Fibroblast of lung (primary cell): ENCODE results near the gene PDE11A. TPM values are rescaled to one million over a fixed set of nuclear protein-coding genes. Genes with fewer than 3 reads are reported as not detected.
"Not testable (repeated sequence)": the region's sequence is repeated elsewhere in the genome, so short reads cannot be mapped to it uniquely, and the experiment has no call there.

Source experiments
- DNase-seq, 2 donors: peaks; one replicate each; pipeline versions ENCODE4 v3.0.0 to v3.0.0-alpha.2; 2010; ENCODE audit warnings: low read depth in 2 of 2
- H2AFZ ChIP-seq: 2 replicates; pipeline ENCODE4 v1.5.1; 2012; ENCODE audit warnings: low read length, control low read depth, inconsistent platforms
- H3K27ac ChIP-seq: 2 replicates; pipeline ENCODE4 v1.5.1; 2011; ENCODE audit warnings: low read length, control low read depth; ENCODE audit not compliant: insufficient read depth
- H3K27me3 ChIP-seq: 2 replicates; pipeline ENCODE4 v1.5.1; 2011; ENCODE audit warnings: mild to moderate bottlenecking, low read length; ENCODE audit not compliant: control insufficient read depth, insufficient read depth
- H3K36me3 ChIP-seq: 2 replicates; pipeline ENCODE4 v1.5.1; 2011; ENCODE audit warnings: low read length; ENCODE audit not compliant: control insufficient read depth, insufficient read depth
- H3K4me1 ChIP-seq: 2 replicates; pipeline ENCODE4 v1.5.1; 2011; ENCODE audit warnings: low read length; ENCODE audit not compliant: control insufficient read depth, insufficient read depth; ENCODE audit errors: extremely low read depth
- H3K4me2 ChIP-seq: 2 replicates; pipeline ENCODE4 v1.5.1; 2011; ENCODE audit warnings: low read length, control low read depth; ENCODE audit not compliant: insufficient read depth; ENCODE audit errors: extremely low read depth
- H3K4me3 ChIP-seq, 4 experiments: fragments of 200-600 bp in 1 of 4; sonication (generic) in 1 of 4; replicated peaks in 1 of 4; 2 replicates each; pipeline ENCODE4 v1.5.1; 2011 to 2016; ENCODE audit warnings: low read length in 4 of 4, low read depth in 3 of 4, mild to moderate bottlenecking in 3 of 4, control low read depth in 2 of 4, inconsistent platforms in 1 of 4, mixed read lengths in 1 of 4; ENCODE audit not compliant: insufficient read depth in 1 of 4; ENCODE audit errors: control extremely low read depth in 1 of 4
- H3K79me2 ChIP-seq: 2 replicates; pipeline ENCODE4 v1.5.1; 2012; ENCODE audit warnings: mild to moderate bottlenecking, low read length, inconsistent platforms; ENCODE audit not compliant: control insufficient read depth, insufficient read depth
- H3K9ac ChIP-seq: 2 replicates; pipeline ENCODE4 v1.5.1; 2011; ENCODE audit warnings: mild to moderate bottlenecking, low read length, control low read depth; ENCODE audit not compliant: insufficient read depth
- H3K9me3 ChIP-seq: 2 replicates; pipeline ENCODE4 v1.5.1; 2012; ENCODE audit warnings: low read depth, low read length; ENCODE audit not compliant: control insufficient read depth, insufficient read depth
- H4K20me1 ChIP-seq: 2 replicates; pipeline ENCODE4 v1.5.1; 2011; ENCODE audit warnings: low read length; ENCODE audit not compliant: control insufficient read depth, insufficient read depth; ENCODE audit errors: extremely low read depth
- CTCF ChIP-seq, 2 donors: IDR thresholded peaks in 1 of 2; conservative IDR thresholded peaks in 1 of 2; 1 replicate in 1 of 2; 2 replicates in 1 of 2; pipeline ENCODE4 v1.5.1; 2011 to 2012; ENCODE audit warnings: low read length in 2 of 2, control low read depth in 1 of 2, inconsistent platforms in 1 of 2, low read depth in 1 of 2, mild to moderate bottlenecking in 1 of 2
- EZH2 ChIP-seq: IDR thresholded peaks from 2 replicates; pipeline ENCODE4 v1.5.1; 2012; ENCODE audit warnings: low read length, control low read depth, mild to moderate bottlenecking; ENCODE audit errors: missing control alignments
- polyA plus RNA-seq, 2 donors: library from polyadenylated mRNA; depleted of rRNA in 1 of 2; stranded (reverse) in 1 of 2; unstranded in 1 of 2; fragments of >200 nt; gene quantifications; 2 replicates each; pipeline ENCODE4 v1.2.1, GENCODE V29; 2011 to 2012; ENCODE audit warnings: missing spikeins in 1 of 2
- total RNA-seq: library from RNA; depleted of rRNA; stranded (reverse); fragments of >200 nt; gene quantifications from 2 replicates; pipeline ENCODE4 v1.2.1, GENCODE V29; 2014

Gene PDE11A
- total and polyA plus RNA-seq, 2 donors (not counting 1 experiment from before 2014, with no cell fraction given) = 0.03 to 0.33 TPM

- no peak for DNase-seq
- TF ChIP-seq CTCF (conservative IDR thresholded peaks at IDR 0.05 in 1 of 2, IDR thresholded peaks at IDR 0.05 in 1 of 2; ENCODE audit: low read depth in 1 of 2, low read length in 2 of 2) = no peak
- TF ChIP-seq EZH2 = no peak
- Histone ChIP-seq H4K20me1 (no peaks in the 10 kb centered on the region), H2AFZ (no peak overlapping the region), H3K4me3 (no peak overlapping the region), H3K27me3 (no peaks in the 10 kb centered on the region), H3K27ac (no peak overlapping the region), H3K9me3 (no peaks in the 10 kb centered on the region), H3K4me1 (no peaks in the 10 kb centered on the region), H3K79me2 (no peaks in the 10 kb centered on the region), H3K36me3 (no peaks in the 10 kb centered on the region), H3K4me2 (no peak overlapping the region), H3K9ac (no peak overlapping the region)
Observed at GRCh38 chr2:178044836-178045235, 27.7 kb downstream of the PDE11A start.

GRCh38 chr2:178043266-178043665 is 29.3 kb downstream of the PDE11A start:
- Histone ChIP-seq H3K4me2 (no peak overlapping the region), H3K27ac (no peak overlapping the region), H3K4me1 (no peaks in the 10 kb centered on the region), H2AFZ (no peak overlapping the region), H3K27me3 (no peaks in the 10 kb centered on the region), H3K79me2 (no peaks in the 10 kb centered on the region), H3K4me3 (no peak overlapping the region), H3K36me3 (no peaks in the 10 kb centered on the region), H3K9ac (no peak overlapping the region), H4K20me1 (no peaks in the 10 kb centered on the region), H3K9me3 (no peaks in the 10 kb centered on the region)
- TF ChIP-seq CTCF (conservative IDR thresholded peaks at IDR 0.05 in 1 of 2, IDR thresholded peaks at IDR 0.05 in 1 of 2; ENCODE audit: low read depth in 1 of 2, low read length in 2 of 2) (no peak), EZH2 (no peak)
- no peak for DNase-seq

- H3K27ac ChIP-seq, H3K4me3 ChIP-seq, H3K9me3 ChIP-seq, H3K79me2 ChIP-seq, H3K4me1 ChIP-seq, H3K27me3 ChIP-seq, DNase-seq, H3K9ac ChIP-seq, H3K36me3 ChIP-seq, H3K4me2 ChIP-seq, H2AFZ ChIP-seq, H4K20me1 ChIP-seq: not testable (repeated sequence)
Observed at GRCh38 chr2:178033583-178033982, 39.0 kb downstream of the PDE11A start.
